GM12873 (cell line): ENCODE data around the gene ATP4B.

Experiments used
- TF ChIP-seq, protein P1 (sequence below): IDR thresholded peaks from 2 replicates; pipeline ENCODE4 v1.5.1; 2012; ENCODE audit warnings: low read depth, mild to moderate bottlenecking, moderate library complexity, low read length, control low read depth; ENCODE audit not compliant: insufficient read depth; ENCODE audit errors: missing control alignments

The ATP4B gene

DNA sequence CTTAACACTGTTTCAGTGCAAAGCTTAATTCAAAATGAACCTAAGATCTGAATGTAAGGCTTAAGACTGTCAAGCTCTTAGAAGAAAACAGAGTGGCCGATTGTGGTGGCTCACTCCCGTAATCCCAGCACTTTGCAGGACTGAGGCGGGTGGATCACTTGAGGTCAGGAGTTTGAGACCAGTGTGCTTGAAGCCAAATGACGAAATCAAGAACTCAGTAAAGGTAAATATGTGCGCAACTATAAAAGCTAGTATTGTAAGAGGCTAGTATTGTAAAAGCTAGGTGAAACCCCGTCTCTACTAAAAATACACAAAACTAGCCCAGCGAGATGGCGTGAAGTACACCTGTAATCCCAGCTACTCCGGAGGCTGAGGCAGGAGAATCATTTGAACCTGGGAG is 12.7 kb downstream of the ATP4B start:
- TF ChIP-seq, protein P1, sequence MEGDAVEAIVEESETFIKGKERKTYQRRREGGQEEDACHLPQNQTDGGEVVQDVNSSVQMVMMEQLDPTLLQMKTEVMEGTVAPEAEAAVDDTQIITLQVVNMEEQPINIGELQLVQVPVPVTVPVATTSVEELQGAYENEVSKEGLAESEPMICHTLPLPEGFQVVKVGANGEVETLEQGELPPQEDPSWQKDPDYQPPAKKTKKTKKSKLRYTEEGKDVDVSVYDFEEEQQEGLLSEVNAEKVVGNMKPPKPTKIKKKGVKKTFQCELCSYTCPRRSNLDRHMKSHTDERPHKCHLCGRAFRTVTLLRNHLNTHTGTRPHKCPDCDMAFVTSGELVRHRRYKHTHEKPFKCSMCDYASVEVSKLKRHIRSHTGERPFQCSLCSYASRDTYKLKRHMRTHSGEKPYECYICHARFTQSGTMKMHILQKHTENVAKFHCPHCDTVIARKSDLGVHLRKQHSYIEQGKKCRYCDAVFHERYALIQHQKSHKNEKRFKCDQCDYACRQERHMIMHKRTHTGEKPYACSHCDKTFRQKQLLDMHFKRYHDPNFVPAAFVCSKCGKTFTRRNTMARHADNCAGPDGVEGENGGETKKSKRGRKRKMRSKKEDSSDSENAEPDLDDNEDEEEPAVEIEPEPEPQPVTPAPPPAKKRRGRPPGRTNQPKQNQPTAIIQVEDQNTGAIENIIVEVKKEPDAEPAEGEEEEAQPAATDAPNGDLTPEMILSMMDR: no peak

DNA sequence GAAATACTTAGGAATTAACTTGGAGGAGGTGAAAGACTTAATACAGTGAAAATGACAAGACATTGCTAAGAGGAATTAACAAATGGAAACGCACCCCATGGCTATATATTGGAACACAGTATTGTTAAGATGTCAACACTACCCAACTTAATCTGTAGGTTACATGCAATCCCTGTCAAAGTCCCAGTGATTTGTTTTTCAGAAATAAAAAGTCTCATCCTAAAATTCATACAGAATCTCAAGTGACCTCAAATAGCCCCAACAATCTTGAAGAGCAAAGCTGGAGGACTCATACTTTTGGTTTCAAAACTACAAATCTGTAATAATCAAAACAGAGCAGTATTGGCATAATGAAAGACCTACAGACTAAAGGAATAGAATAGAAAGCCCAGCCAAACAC is 13.2 kb downstream of the ATP4B start:
- TF ChIP-seq, protein P1: no peak

DNA sequence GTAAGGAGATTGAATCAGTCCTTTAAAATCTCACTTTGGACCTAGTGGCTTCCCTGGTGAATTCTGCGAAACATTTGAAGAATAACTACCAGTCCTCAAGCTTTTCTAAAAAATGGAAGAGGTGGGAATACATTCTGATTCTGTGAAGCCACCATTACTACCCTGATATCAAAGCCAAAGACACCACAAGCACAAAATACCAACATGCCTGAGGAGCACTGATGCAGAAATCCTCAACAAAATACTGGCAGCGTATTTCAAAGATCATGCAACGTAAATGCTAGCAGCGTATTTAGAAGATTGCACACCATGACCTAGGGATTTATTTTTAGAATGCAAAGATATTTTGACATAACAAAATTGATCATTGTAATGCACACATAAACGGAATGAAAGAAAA is 14.4 kb downstream of the ATP4B start:
- TF ChIP-seq, protein P1: no peak

DNA sequence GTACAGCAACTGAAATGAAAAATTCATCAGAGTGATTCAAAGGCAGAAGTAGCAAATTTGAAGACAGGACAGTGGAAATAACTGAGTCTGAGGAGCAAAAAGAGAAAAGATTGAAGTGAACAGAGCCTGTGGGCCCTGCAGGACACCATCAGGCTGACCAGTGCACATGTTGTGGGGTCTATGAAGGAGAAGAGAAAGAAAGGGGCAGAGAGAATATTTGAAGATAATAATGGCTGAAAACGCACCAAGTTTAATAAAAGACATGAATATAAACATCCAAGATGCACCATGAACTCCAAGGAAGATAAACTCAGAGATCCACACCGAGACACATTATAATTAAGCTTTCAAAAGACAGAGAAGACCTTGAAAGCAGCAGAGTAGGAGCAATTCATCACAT is 15.4 kb downstream of the ATP4B start:
- TF ChIP-seq, protein P1: no peak

DNA sequence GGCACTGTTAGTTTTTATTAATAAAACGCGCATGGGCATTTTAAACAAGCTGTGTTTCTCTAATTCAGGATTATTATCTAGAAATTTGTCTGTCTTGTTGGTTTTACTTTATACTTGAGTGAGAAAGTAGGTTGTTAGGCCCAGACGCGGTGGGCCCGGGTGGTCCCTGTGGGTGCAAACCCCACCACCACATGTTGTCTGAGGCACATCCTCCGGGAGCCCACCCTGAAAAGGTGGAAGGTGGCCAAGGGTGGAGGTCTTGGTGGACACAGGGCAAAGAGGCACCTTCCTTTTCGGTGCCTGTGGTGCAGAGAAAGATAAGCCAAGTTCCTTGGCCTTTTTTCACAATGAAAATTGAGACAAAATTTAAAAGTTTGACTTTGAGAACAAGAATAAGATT is 16.6 kb downstream of the ATP4B start:
- TF ChIP-seq, protein P1: no peak

DNA sequence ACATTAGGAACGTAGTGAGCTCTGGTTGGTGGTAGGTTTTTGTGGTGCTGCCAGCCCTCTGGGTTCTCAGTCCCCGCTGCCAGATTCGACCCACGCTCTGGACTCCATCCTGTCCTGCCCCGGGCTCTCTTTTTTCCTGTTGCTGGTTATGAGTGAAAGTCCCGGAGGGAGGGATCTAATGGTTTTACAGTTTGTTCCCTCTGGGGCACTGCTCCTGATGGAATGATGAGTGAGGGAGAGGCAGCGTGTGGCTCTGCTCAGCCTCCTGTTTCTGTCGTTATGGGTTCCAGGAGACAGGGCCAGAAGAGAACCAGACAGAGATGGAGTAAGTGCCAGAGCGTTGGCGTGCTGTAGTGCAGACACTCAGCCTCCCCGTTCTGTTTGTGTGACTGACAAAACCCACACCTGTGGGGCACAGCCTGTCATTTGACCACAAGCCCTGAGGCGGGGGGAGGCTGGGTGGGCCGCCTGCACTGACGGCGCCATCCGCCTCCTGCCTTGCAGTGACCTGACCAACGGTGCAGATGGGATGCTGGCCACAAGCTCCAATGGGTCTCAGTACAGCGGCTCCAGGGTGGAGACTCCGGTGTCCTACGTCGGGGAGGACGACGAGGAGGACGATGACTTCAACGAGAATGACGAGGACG is 18.3 kb downstream of the ATP4B start:
- TF ChIP-seq, protein P1: no peak

DNA sequence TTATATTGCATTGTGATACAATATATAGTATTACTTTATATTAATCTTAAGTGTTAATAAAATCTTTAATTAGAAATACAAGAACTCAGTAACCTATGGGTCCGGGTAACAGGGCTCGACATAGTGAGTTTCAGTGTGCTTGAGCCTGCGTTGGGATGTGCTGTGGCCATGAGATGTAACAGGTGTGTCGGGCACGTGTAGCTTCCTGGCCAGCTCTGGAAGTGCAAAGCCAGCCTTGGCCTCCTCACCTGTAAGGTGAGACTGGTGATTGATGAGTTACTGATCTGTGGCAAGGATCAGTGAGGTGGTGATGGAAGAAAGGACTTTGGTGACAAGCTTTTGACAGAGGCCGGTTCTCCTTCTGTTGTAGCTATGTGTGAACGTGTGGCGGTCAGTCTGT is 19.2 kb downstream of the ATP4B start:
- TF ChIP-seq, protein P1: no peak
